Measurements from ENCODE around the gene TRANK1. TPM values are rescaled to one million over a fixed set of nuclear protein-coding genes. Genes with fewer than 3 reads are reported as not detected.
A peak's percentile ranks its signal among the peaks of the same experiment; 100 is the strongest.

Gene TRANK1
- total and polyA plus RNA-seq, 2 of the 8 experiments (the other 6 are each of a cell fraction or from before 2014, with no cell fraction given): 2.9 to 8.8 TPM

GRCh38 chr3:36993326-36994283 lies 48.8 kb upstream of the TRANK1 start, which contains the start of gene MLH1:
Gene MLH1, plus strand, starts transcription at chr3:36993518. Its CDS starts 30 bp downstream, at chr3:36993548.
- Histone ChIP-seq H4K91ac (replicated peaks; ENCODE audit: insufficient read length, low read length) (peak within 1 kb of the TSS; percentile 1), H4K5ac (ENCODE audit: insufficient read length, low read depth, low read length) (peak within 1 kb of the TSS; percentile 88), H3K4me1 (replicated peaks in 1 of 4; ENCODE audit: control insufficient read depth in 3 of 4, insufficient read depth in 4 of 4, low read length in 3 of 4) (peaks cover 0 to 2% (median 0%) of the 10 kb centered on the region in 4 experiments; a peak in 3 of 7 replicates), H3K4me3 (ENCODE audit: extremely low read depth in 1 of 4, insufficient read depth in 2 of 4, low read depth in 3 of 4, low read length in 4 of 4) (peak within 1 kb of the TSS; percentile 58 to 93 (median 90)), H3K4me2 (ENCODE audit: insufficient read depth in 1 of 2, low read depth in 2 of 2, low read length in 2 of 2) (peak within 1 kb of the TSS; percentile 95 to 97), H3K9me3 (ENCODE audit: insufficient read depth in 2 of 2, low read depth in 1 of 2, low read length in 1 of 2) (no peaks in the 10 kb centered on the region), H3K56ac (replicated peaks; ENCODE audit: insufficient read length, low read depth, low read length) (peak within 1 kb of the TSS; percentile 89), H2AK5ac (ENCODE audit: low read depth, low read length) (no peak within 1 kb of the TSS), H4K8ac (ENCODE audit: extremely low read depth, insufficient read depth, low read length) (peak within 1 kb of the TSS; percentile 99; the same call in 1 of the 2 replicates), H3K4ac (replicated peaks; ENCODE audit: insufficient read length, low read depth, low read length) (no peak within 1 kb of the TSS), H2AFZ (ENCODE audit: low read length) (peak within 1 kb of the TSS; percentile 58), H3K79me1 (ENCODE audit: low read depth, low read length) (no peaks in the 10 kb centered on the region; the same call in 1 of the 2 replicates), H3K14ac (ENCODE audit: insufficient read length) (no peak within 1 kb of the TSS), H3K79me2 (ENCODE audit: control insufficient read depth in 1 of 2, insufficient read depth in 2 of 2, low read length in 2 of 2) (peaks cover 10 to 47% of the 10 kb centered on the region in 2 experiments; a peak in 3 of 4 replicates), H3K36me3 (ENCODE audit: control insufficient read depth in 2 of 4, insufficient read depth in 4 of 4, low read length in 3 of 4) (peaks cover 6 to 40% (median 20%) of the 10 kb centered on the region in 4 experiments; a peak in 7 of 8 replicates), H2BK120ac (replicated peaks; ENCODE audit: low read depth, low read length) (peak within 1 kb of the TSS; percentile 33), H3K27ac (ENCODE audit: low read depth, low read length) (peak within 1 kb of the TSS; percentile 96), H3K23me2 (ENCODE audit: low read depth, low read length) (peaks cover 4% of the 10 kb centered on the region; the same call in 1 of the 2 replicates), H3K18ac (ENCODE audit: extremely low read depth, low read length) (peak within 1 kb of the TSS; percentile 84), H4K20me1 (replicated peaks in 1 of 2; ENCODE audit: control insufficient read depth in 1 of 2, insufficient read depth in 2 of 2, low read length in 2 of 2) (peaks cover 2 to 7% of the 10 kb centered on the region in 2 experiments), H2BK20ac (ENCODE audit: low read length) (no peak within 1 kb of the TSS), H3K27me3 (replicated peaks in 1 of 4; ENCODE audit: control insufficient read depth in 3 of 4, extremely low read depth in 1 of 4, insufficient read depth in 3 of 4, low read length in 3 of 4) (no peaks in the 10 kb centered on the region), H2BK5ac (ENCODE audit: low read depth, low read length) (peak within 1 kb of the TSS; percentile 98), H2BK12ac (ENCODE audit: low read depth, low read length) (0 out of 2 replicates have a peak within 1 kb of the TSS, but pooled peaks have one; percentile 65), H3K23ac (ENCODE audit: insufficient read length) (no peak within 1 kb of the TSS), H3K9ac (replicated peaks in 1 of 4; ENCODE audit: extremely low read depth in 1 of 4, low read depth in 3 of 4, low read length in 3 of 4) (peak within 1 kb of the TSS; percentile 91 to 98 (median 94)), H2BK15ac (ENCODE audit: low read length) (no peak within 1 kb of the TSS)
- ChIA-PET POLR2A (ENCODE audit: partially characterized antibody) (interaction anchor here (0.7 to 2.5 kb wide), 21 partner anchors 11 to 306 kb away, joined by 3 to 18 read pairs (median 5); partner anchors contain the start of gene TRANK1), CTCF (ENCODE audit: partially characterized antibody) (interaction anchor here (0.6 to 4.9 kb wide), 15 partner anchors 13 to 1027 kb away, joined by 3 to 33 read pairs (median 3); no protein-coding TSS in a partner anchor)
- FAIRE-seq (peak; percentile 100), DNase-seq (ENCODE audit: low read depth in 1 of 2, low spot score in 2 of 2) (peak; percentile 53 to 95)
- 4% methylated on average over 46 of the region's 47 CpGs; no CpG with 5 or more reads in 1 of the 2 experiments for WGBS, 2 experiments (ENCODE audit: extremely low coverage in 1 of 2, insufficient coverage in 1 of 2, insufficient read length in 1 of 2, insufficient replicate concordance in 2 of 2, low coverage in 1 of 2, low lambda C conversion rate in 2 of 2, missing lambda C conversion rate in 1 of 2)
- TF ChIP-seq YY1 (IDR thresholded peaks at IDR 0.05; ENCODE audit: low read depth, low read length) (peak; percentile 99), RAD21 (IDR thresholded peaks at IDR 0.05 in 1 of 2, conservative IDR thresholded peaks at IDR 0.05 in 1 of 2; ENCODE audit: low read depth in 2 of 2, low read length in 2 of 2) (no peak), BACH1 (IDR thresholded peaks at IDR 0.05; ENCODE audit: low read length) (no peak), CBX8 (IDR thresholded peaks at IDR 0.05; ENCODE audit: borderline replicate concordance, low read depth, low read length) (no peak), MAFK (IDR thresholded peaks at IDR 0.05; ENCODE audit: low read depth, low read length) (0 out of 2 replicates have a peak, but pooled peaks have one; percentile 12), SIRT6 (IDR thresholded peaks at IDR 0.05; ENCODE audit: low read length) (no peak), JUN (IDR thresholded peaks at IDR 0.05; ENCODE audit: low read depth, low read length) (no peak), SIX5 (IDR thresholded peaks at IDR 0.05; ENCODE audit: low read depth, low read length) (no peak), GTF2F1 (IDR thresholded peaks at IDR 0.05; ENCODE audit: borderline replicate concordance, low read depth, low read length) (peak; percentile 49; the same call in 1 of the 2 replicates), CHD1 (IDR thresholded peaks at IDR 0.05; ENCODE audit: low read depth, low read length) (no peak)

All from H1 (cell line).